Lower leg skin (tissue), 3 donors: ENCODE data around the gene PLPPR3.

Source experiments
- POLR2A ChIP-seq, 2 donors: fragments of 450-650 bp; IDR thresholded peaks; one replicate each; pipeline ENCODE4 v1.6.1; 2016 to 2017; ENCODE audit warnings: antibody characterized with exemption in 2 of 2, mild to moderate bottlenecking in 1 of 2, moderate library complexity in 1 of 2
- TF ChIP-seq, protein P1 (sequence below), 3 donors: fragments of 450-650 bp; IDR thresholded peaks; one replicate each; pipeline ENCODE4 v1.5.1; 2016; ENCODE audit warnings: antibody characterized with exemption in 3 of 3, mild to moderate bottlenecking in 3 of 3, moderate library complexity in 2 of 3

DNA sequence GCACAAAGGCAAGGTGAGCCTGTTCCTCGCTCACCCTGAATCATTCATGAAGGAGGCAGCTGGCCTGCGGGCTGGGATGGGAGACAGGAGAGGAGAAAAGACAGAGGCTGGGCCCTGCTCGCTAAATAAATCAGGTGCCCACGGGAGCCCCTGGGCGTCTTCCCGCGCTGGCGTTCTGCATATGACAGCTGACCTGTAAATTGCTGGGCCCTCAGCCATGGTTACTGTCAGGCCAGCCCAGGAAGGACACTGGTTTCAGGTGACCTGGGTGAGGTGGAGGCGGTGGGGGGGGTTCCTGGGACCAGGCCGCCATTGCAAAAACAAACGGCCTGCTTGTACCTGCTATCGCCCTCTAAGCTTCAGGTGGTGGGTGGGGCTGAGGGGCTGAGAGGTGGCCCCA lies 27.9 kb downstream of the PLPPR3 start:
- TF ChIP-seq, protein P1, sequence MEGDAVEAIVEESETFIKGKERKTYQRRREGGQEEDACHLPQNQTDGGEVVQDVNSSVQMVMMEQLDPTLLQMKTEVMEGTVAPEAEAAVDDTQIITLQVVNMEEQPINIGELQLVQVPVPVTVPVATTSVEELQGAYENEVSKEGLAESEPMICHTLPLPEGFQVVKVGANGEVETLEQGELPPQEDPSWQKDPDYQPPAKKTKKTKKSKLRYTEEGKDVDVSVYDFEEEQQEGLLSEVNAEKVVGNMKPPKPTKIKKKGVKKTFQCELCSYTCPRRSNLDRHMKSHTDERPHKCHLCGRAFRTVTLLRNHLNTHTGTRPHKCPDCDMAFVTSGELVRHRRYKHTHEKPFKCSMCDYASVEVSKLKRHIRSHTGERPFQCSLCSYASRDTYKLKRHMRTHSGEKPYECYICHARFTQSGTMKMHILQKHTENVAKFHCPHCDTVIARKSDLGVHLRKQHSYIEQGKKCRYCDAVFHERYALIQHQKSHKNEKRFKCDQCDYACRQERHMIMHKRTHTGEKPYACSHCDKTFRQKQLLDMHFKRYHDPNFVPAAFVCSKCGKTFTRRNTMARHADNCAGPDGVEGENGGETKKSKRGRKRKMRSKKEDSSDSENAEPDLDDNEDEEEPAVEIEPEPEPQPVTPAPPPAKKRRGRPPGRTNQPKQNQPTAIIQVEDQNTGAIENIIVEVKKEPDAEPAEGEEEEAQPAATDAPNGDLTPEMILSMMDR (IDR thresholded peaks at IDR 0.05), result no peak
- no peak for TF ChIP-seq POLR2A (IDR thresholded peaks at IDR 0.05)
